ENCODE results near the gene ZACN.

The ZACN gene

GRCh38 chr17:76080768-76081287, 1.8 kb downstream of the ZACN start:
- no peak for FAIRE-seq
- DNase-seq (ENCODE audit: insufficient read length, low spot score) = no peak

GRCh38 chr17:76081295-76082210, 2.6 kb downstream of the ZACN start:
- DNase-seq (ENCODE audit: insufficient read length, low spot score) (no peak), FAIRE-seq (no peak)

- FAIRE-seq (no peak), DNase-seq (ENCODE audit: insufficient read length, low spot score) (no peak)
These were observed 3.6 kb downstream of the ZACN start for GRCh38 chr17:76082326-76083251.

GRCh38 chr17:76083536-76084182, 4.7 kb downstream of the ZACN start:
- FAIRE-seq = no peak

GRCh38 chr17:76085066-76085730, 6.2 kb downstream of the ZACN start:
- FAIRE-seq (no peak), DNase-seq (ENCODE audit: insufficient read length, low spot score) (no peak)

More at GRCh38 chr17:76083536-76084182, 4.7 kb downstream of the ZACN start:
- DNase-seq (ENCODE audit: insufficient read length, low spot score) = no peak

- FAIRE-seq (no peak), DNase-seq (ENCODE audit: insufficient read length, low spot score) (no peak)
These were observed 6.9 kb downstream of the ZACN start for GRCh38 chr17:76085731-76086366.

GRCh38 chr17:76086384-76086783, 7.4 kb downstream of the ZACN start:
- FAIRE-seq (no peak), DNase-seq (ENCODE audit: insufficient read length, low spot score) (no peak)

GRCh38 chr17:76087531-76087930, 8.5 kb downstream of the ZACN start:
- FAIRE-seq (no peak), DNase-seq (ENCODE audit: insufficient read length, low spot score) (no peak)

- DNase-seq (ENCODE audit: insufficient read length, low spot score) (no peak), FAIRE-seq (no peak)
These were observed 9.3 kb downstream of the ZACN start for GRCh38 chr17:76088041-76088867.

- FAIRE-seq (no peak), DNase-seq (ENCODE audit: insufficient read length, low spot score) (no peak)
These were observed 10.0 kb downstream of the ZACN start for GRCh38 chr17:76088868-76089576.

- DNase-seq (ENCODE audit: insufficient read length, low spot score) = no peak
These were observed 10.9 kb downstream of the ZACN start for GRCh38 chr17:76089680-76090516.

GRCh38 chr17:76090517-76091129, 11.6 kb downstream of the ZACN start:
- DNase-seq (ENCODE audit: insufficient read length, low spot score) (no peak), FAIRE-seq (no peak)

More at GRCh38 chr17:76089680-76090516, 10.9 kb downstream of the ZACN start:
- FAIRE-seq = no peak

- DNase-seq (ENCODE audit: insufficient read length, low spot score) = no peak
- no peak for FAIRE-seq
These were observed 12.7 kb downstream of the ZACN start for GRCh38 chr17:76091526-76092286.

GRCh38 chr17:76092526-76093413, 13.8 kb downstream of the ZACN start:
- DNase-seq (ENCODE audit: insufficient read length, low spot score) (no peak), FAIRE-seq (no peak)

GRCh38 chr17:76094046-76094445, 15.1 kb downstream of the ZACN start:
- no peak for FAIRE-seq

More at GRCh38 chr17:76094046-76094445, 15.1 kb downstream of the ZACN start:
- no peak for DNase-seq (ENCODE audit: insufficient read length, low spot score)
